HG03196 (cell line): ENCODE measurements around the gene EPB41L2.
"Not testable (repeated sequence)": the region's sequence is repeated elsewhere in the genome, so short reads cannot be mapped to it uniquely, and the experiment has no call there.

Source experiments
- ATAC-seq: cut with Tn5 transposase; IDR thresholded peaks from one replicate; pipeline ENCODE4 v1.9.1; 2021; ENCODE audit not compliant: unreplicated experiment

EPB41L2 gene

GRCh38 chr6:130955755-130956154 lies 107.3 kb downstream of the EPB41L2 start:
- no peak for ATAC-seq

DNA sequence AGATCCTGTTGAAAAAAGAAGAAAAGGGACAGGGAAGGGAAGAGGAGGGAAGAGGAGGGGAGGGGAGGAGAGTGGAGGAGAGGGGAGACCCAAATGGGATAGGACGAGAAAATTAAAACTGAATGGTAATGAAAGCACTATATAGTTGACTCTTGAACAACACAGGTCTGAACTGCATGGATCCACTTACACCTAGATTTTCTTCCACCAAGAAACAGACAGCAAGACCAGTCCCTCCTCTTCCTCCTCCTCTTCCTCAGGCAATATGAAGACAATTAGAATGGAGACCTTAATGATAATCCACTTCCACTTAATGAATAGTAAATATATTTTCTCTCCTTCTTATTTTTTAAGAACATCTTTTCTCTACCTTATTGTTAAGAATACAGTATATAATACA lies 113.5 kb downstream of the EPB41L2 start:
- no peak for ATAC-seq

DNA sequence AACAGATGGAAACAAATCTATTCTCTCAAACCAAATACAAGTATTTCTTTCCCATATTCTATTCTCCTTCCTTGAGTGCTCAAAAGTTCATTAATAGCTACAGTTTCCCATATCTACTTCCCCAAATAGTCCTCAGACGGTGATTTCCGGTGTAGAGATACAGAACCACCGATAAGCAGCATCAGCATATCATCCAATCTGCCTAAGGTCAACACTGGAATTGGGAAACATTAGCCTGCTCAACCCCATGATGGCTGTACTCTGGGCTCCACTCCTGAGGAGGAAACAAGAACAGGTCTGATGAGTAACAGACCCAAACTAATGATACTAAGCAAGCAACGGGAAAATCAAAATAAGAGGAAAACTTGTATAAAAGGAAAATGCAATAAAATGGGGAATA lies 115.6 kb downstream of the EPB41L2 start:
- no peak for ATAC-seq

DNA sequence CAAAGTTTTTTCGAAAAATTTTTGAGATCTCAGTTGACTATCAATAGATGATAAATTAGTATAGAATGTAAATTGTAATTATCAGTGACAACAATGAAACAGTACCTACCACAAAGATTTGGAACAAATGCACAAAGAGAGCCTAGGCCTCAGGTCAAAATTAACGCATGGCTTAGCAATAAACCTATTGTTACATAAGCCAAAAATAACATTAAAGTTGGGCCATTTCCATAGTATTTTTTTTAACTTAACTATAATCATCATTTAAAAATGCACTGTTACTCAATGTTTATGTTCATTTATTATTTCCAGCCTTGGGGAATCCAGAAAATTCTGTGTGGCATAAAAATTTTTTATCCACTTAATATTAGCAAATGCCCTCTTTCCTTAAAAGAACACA lies 117.0 kb downstream of the EPB41L2 start:
- no peak for ATAC-seq

DNA sequence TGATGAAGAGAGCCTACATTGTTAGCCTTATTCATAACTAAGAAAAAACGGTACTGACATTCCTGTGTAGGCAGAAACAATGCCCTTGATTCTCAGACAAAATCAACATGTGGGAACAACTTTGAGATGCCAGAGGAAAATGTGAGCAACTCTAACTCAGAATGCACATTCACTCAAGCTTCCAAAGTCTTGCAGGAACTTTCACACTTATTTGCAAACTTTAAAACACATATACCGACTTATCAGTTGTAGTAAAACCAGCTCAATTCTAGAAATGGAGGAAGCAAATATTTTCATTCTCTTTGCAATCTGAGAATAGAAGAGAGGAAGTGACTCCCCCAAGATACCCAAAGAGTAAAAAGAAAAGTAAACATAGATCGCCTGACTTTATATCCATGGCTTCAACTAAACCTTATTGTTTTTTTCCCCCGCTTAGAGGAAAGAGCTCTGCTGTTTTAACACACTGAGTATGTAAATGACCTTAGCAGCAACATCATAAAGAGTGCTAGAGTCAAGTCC lies 117.6 kb downstream of the EPB41L2 start:
- no peak for ATAC-seq

DNA sequence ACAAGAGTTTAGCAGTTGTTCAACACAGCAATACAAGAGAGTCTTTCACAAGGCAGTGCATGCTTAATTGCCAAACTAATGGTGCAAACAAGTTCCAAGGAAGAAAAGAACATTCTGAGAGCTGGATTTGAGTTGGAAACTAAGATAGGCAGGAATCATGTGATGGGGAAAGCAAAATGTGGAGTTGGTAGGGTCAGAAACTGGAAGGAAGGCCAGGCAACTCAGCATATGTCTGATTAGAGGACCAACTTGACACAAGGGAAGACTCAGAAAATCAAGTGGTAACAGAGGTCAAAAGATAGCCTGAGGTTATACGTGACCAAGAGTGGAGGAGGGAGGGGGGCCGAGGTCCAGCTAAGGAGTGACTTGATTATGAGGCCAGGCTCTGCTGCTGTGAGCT lies 118.6 kb downstream of the EPB41L2 start:
- no peak for ATAC-seq

GRCh38 chr6:130943738-130944137 lies 119.3 kb downstream of the EPB41L2 start:
- ATAC-seq = no peak

GRCh38 chr6:130942752-130943151 lies 120.3 kb downstream of the EPB41L2 start:
- ATAC-seq = not testable (repeated sequence)

DNA sequence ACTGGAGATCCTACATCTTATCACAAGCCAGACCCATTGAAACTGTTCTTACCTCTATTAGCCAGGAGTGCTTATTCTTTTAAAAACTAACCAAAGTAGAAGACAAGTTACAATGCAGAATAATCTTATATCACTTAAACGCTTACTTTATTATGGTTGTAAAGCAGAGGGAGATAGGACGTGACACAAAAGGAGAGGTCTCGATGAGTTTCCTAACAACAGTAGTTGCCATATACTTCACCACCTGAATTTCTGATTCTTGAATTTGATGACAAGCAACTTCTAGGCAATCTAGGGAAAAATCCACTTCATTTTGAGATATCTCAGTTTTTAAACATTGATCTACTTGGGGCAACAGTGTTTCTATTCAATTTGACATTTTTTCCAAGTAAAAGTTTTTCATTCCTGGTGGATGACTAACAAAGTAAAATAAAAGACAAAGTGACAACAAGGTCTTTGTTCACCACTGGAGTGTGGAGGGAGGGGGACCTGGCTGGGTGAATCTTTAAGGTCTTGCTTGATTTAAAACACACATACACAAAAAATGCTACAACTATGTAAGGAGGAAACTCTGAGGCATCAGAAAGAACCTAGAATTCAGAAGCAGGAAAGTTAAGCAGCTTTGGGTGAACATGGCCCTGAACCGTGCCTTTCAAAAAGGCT lies 125.0 kb downstream of the EPB41L2 start:
- no peak for ATAC-seq

GRCh38 chr6:130936933-130937332 lies 126.1 kb downstream of the EPB41L2 start:
- ATAC-seq = no peak

DNA sequence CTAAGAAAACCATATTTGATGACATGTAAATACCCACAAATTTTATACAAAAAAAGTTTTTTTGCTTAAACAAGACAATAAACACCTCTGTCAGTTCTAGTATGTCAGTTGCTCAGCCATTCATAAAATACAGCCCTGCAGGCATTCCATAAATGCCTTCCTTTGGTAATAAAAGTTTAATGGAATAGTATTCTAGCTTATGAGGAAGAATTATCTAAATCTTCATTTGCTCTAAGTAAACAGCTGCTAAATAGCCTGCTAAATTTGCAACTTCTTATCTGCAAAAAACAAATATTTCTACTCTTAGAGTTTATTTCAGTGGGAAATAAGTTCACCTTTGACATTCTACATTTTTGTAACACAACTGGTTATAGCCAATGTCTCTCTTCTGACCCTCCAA lies 127.1 kb downstream of the EPB41L2 start:
- no peak for ATAC-seq

DNA sequence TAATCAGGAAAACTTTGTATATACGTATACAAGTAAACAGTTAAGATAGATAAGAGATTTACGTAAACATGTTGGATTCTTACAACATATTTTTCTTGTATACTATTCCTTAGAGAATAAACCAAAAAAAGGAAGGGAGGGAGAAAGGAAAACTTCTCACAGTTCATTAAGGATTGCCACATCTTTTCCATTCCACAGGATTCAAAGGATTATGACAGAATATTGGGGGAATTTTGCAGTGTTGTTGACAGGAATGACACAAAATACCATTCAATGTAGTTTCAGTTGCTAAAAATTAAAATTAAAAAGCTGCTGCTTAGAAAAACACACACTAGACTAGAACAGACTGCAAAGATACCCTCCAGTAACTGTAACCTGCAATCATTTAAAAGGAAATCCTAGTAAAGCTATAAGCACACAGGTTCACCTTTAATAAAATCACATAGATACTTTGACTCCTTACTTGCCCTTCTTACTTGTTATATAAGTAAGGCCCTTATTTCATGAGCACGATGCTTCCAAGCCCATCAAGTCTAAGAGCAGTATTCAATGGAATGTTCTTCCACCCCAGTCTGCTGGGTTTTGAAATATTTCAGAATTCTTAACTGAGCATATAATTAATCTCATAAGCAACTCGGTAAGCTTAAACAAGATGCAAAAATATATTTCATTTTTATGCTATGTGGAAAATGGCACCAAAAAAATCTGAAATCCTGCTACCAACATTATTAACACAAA lies 128.0 kb downstream of the EPB41L2 start:
- no peak for ATAC-seq

- no peak for ATAC-seq
Measured at GRCh38 chr6:130933712-130934200, 129.3 kb downstream of the EPB41L2 start.

DNA sequence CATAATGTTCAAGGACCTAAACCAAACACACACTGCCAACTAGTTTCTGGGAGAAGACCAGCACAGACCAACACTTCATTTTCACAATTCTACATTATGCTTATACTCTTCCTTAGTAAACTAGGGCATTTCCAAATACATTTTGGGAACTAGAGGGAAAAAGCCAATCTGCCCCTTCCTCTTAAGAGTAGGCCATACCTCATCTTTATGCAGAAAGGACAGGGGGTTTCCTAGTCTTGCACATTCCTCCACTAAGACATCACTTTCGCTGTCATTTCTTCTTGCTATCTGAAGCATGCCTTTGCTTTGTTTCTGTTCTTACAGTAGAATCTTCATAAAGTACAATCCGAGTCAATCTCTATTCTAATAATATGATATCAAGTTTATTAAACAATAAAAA lies 130.1 kb downstream of the EPB41L2 start:
- no peak for ATAC-seq

DNA sequence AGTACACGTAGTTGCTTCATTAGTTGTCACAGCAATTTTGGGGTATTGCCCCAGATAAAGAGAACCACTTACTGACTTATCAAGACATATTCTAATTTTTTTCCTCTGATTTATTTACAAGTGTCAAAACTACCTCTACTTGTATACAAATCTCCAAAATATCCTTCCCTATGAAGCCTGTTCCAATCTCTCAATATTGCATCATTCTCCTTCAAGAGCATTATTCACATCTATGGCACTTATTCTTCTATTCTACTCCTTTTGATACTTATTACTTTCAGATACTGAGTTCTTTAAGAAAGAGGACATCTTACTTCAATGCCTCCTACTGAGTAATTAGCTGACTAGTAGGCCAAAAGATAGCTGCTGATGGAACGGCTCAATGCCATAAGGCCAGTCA lies 130.6 kb downstream of the EPB41L2 start:
- no peak for ATAC-seq

GRCh38 chr6:130931683-130932082 lies 131.4 kb downstream of the EPB41L2 start:
- no peak for ATAC-seq

DNA sequence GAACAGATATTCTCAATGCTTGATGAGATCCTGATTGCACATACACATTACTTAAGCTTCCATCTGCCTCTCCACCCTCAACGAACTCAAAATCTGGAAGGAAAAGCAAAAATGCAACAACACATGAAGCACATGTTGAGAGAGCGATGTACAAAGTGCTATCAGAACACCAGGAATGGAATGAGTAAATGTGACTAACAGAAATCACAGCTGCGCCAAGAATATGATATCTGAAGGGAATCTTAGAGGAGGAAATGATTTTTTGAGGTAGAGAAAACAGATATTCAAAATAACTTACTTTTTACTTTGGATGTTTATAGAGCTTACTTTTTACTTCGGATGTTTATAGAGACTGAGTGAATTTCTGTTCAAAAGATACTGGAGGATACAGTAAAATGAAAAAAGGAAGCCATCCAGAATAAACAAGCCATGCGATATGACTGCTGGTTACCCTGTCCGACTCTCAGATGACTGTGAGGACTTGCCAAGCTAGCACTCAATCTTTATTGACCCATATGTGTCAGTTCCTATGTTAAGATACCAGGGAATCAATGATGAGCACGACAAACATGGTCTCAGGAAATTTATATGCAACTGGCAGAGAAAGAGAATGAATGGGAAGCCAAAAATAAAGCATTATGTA lies 133.9 kb downstream of the EPB41L2 start:
- no peak for ATAC-seq

DNA sequence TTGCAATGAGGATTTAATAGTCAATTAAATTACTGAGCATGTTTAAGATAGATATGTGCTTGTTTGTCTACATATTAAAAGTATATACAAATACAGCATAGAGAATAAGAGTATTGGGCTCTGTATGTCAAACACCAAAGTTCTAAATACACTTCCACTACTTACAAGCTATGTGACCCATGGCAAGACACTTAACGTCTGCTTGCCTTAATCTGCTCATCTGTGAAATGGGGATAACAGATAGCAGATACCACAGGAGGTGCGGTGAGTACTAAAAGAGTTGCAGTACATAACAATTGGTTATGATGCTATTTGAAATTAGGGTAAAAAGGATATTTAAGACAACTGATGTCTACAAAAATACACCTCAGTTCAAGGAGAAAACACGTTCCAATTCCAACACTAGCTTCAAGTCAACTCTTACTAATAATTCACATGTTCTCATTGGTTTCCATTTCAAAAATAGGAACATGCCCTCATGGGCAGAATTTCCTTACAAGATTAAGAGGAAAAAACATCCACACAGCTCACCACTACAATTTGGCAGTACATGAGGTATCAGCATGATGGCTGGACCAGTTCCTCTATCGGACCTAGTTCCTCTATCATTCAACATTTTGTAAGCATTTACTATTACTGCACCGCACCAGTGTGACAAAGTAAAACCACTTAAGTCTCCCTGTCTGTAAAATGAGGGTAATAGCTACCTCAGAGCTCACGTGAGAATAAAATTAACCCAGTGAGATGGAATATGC lies 134.7 kb downstream of the EPB41L2 start:
- no peak for ATAC-seq

DNA sequence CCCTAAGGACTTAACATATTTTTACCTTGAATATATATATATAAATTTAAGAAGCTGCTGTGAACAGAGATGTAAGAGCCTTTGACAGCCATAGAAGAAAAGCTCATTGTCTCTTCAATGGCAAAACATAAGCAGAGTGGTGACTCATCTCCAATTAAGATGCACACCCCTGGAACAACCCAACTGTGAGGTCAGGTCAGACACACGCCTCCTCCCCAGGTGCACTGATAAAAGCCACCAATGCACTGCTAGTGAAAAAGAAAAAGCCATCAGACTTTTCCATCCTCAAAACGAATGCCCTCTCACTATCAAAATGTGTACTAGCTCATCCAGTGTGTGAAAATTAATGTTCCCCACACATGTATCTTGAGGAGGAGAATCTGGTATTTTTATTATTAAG lies 135.7 kb downstream of the EPB41L2 start:
- ATAC-seq = no peak

- no peak for ATAC-seq
Measured at GRCh38 chr6:130923350-130923749, 139.7 kb downstream of the EPB41L2 start.

DNA sequence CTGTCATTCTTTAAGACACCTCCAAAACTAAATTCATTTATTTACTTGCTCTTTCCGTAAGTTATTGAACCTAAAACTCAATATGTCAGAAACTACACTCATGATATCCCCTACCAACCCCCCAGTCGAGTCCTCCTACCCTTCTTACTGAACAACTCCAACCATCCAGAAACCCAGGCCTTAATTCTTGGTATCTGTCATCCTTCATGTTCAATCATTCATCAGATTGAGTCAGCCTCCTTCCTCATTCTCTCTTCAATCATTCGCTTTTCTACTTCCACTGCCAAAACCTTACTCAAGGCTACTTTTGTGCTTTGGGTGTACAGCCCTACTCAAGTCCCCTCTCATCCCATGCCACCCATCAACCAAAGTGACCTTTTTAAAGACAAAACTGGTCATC lies 140.1 kb downstream of the EPB41L2 start:
- no peak for ATAC-seq
